A549 (cell line): ENCODE results near the gene PMPCA. TPM values are rescaled to one million over a fixed set of nuclear protein-coding genes. Genes with fewer than 3 reads are reported as not detected.
A peak's percentile ranks its signal among the peaks of the same experiment; 100 is the strongest.

ENCODE experiments used
- ATAC-seq, 2 experiments: fragments of 200-7000 bp in 1 of 2; fragments of >200 bp in 1 of 2; cut with Nextera tagmentation in 1 of 2; cut with Tn5 transposase in 1 of 2; 3 replicates each; pipeline versions ENCODE4 v1.8.0 to v1.9.1; 2018 to 2020; ENCODE audit warnings: mild to moderate bottlenecking in 1 of 2, moderate library complexity in 1 of 2
- CTCF ChIA-PET: fragments of 300-600 bp; sonication (Branson Sonifier 250); formaldehyde crosslinking; extraction: SDS; loops from one replicate; lab custom pipeline; 2021; ENCODE audit warnings: antibody characterized with exemption, inconsistent platforms; lab: Yijun Ruan, JAX
- POLR2A ChIA-PET: fragments of 350-600 bp; formaldehyde crosslinking; extraction: SDS; loops from one replicate; lab custom pipeline; 2021; ENCODE audit warnings: antibody characterized with exemption, inconsistent platforms; lab: Yijun Ruan, JAX
- DNase-seq, 2 experiments: peaks; one replicate each; pipeline versions ENCODE4 v3.0.0 to v3.0.0-alpha.2; 2011 to 2016; ENCODE audit warnings: low read depth in 1 of 2, low spot score in 1 of 2
- FAIRE-seq: peaks from 2 replicates; lab custom pipeline; 2011; peaks lifted over from hg19 to GRCh38; lab: Jason Lieb, UNC
- H3K27ac ChIP-seq, 2 experiments: fragments of >200 bp; sonication (Bioruptor Twin); formaldehyde crosslinking; 3 replicates each; pipeline ENCODE4 v1.5.1; 2016 to 2017
- H3K4me1 ChIP-seq: fragments of >200 bp; sonication (Bioruptor Twin); formaldehyde crosslinking; 3 replicates; pipeline ENCODE4 v1.6.1; 2016
- H3K4me2 ChIP-seq: fragments of >200 bp; sonication (Bioruptor Twin); formaldehyde crosslinking; 3 replicates; pipeline ENCODE4 v1.6.1; 2016
- H3K4me3 ChIP-seq: fragments of >200 bp; sonication (Bioruptor Twin); formaldehyde crosslinking; 3 replicates; pipeline ENCODE4 v1.5.1; 2016
- H3K9me3 ChIP-seq: fragments of >200 bp; sonication (Bioruptor Twin); formaldehyde crosslinking; 3 replicates; pipeline ENCODE4 v1.6.1; 2016
- CEBPB ChIP-seq, 2 experiments: fragments of >200 bp in 1 of 2; sonication (Bioruptor Twin) in 1 of 2; formaldehyde crosslinking in 1 of 2; IDR thresholded peaks; 2 replicates each; pipeline ENCODE4 v1.6.1; 2012 to 2016
- EHMT2 ChIP-seq: fragments of 200-600 bp; sonication (generic); IDR thresholded peaks from 2 replicates; pipeline ENCODE4 v1.6.1; 2016; ENCODE audit warnings: antibody characterized with exemption, low read depth, mild to moderate bottlenecking, moderate library complexity
- ESRRA ChIP-seq: fragments of 150-350 bp; IDR thresholded peaks from 2 replicates; pipeline ENCODE4 v1.6.1; 2014; ENCODE audit warnings: mild to moderate bottlenecking, low read length, borderline replicate concordance
- FOSL2 ChIP-seq, 2 experiments: fragments of 450-650 bp in 1 of 2; fragments of >200 bp in 1 of 2; sonication (Bioruptor Twin) in 1 of 2; formaldehyde crosslinking; IDR thresholded peaks; 2 replicates each; pipeline versions ENCODE4 v1.5.0 to v1.6.1; 2016 to 2020; ENCODE audit warnings: mild to moderate bottlenecking in 1 of 2, moderate library complexity in 1 of 2
- GATA3 ChIP-seq: IDR thresholded peaks from 2 replicates; pipeline ENCODE4 v1.6.1; 2012; ENCODE audit warnings: borderline replicate concordance
- HDAC2 ChIP-seq: fragments of 200-600 bp; sonication (generic); IDR thresholded peaks from 2 replicates; pipeline ENCODE4 v1.6.1; 2016
- JUN ChIP-seq, 2 experiments: fragments of >200 bp; sonication (Bioruptor Twin); formaldehyde crosslinking; IDR thresholded peaks; 2 replicates in 1 of 2; 3 replicates in 1 of 2; pipeline ENCODE4 v1.6.1; 2016 to 2017
- KDM5A ChIP-seq: fragments of 200-600 bp; sonication (generic); IDR thresholded peaks from 2 replicates; pipeline ENCODE4 v1.6.1; 2016; ENCODE audit warnings: antibody characterized with exemption, mild to moderate bottlenecking
- MAFK ChIP-seq: fragments of 450-650 bp; IDR thresholded peaks from 2 replicates; pipeline ENCODE4 v1.6.1; 2014; ENCODE audit not compliant: partially characterized antibody
- MAZ ChIP-seq: fragments of 150-350 bp; IDR thresholded peaks from 2 replicates; pipeline ENCODE4 v1.6.1; 2014; ENCODE audit warnings: antibody characterized with exemption, low read depth, low read length, borderline replicate concordance
- PHF8 ChIP-seq: fragments of 200-600 bp; sonication (generic); IDR thresholded peaks from 2 replicates; pipeline ENCODE4 v1.6.1; 2016; ENCODE audit warnings: low read depth, mild to moderate bottlenecking, antibody characterized with exemption, moderate library complexity, borderline replicate concordance
- POLR2A ChIP-seq: IDR thresholded peaks from 2 replicates; pipeline ENCODE4 v1.6.1; 2012; ENCODE audit warnings: mild to moderate bottlenecking, low read length
- RFX5 ChIP-seq: fragments of 450-650 bp; IDR thresholded peaks from 2 replicates; pipeline ENCODE4 v1.7.1; 2014; ENCODE audit warnings: antibody characterized with exemption, mild to moderate bottlenecking, moderate library complexity
- TP53 ChIP-seq: fragments of 250-450 bp; sonication (Bioruptor Pico); IDR thresholded peaks from 2 replicates; pipeline ENCODE4 v1.5.0; 2021; ENCODE audit warnings: mild to moderate bottlenecking, moderate library complexity
- ZC3H11A ChIP-seq: fragments of 450-650 bp; IDR thresholded peaks from 2 replicates; pipeline ENCODE4 v1.6.1; 2014; ENCODE audit warnings: antibody characterized with exemption, mild to moderate bottlenecking
- ZNF302 ChIP-seq: fragments of 250-450 bp; sonication (Bioruptor Pico); IDR thresholded peaks from 2 replicates; pipeline ENCODE4 v1.9.0; 2021; ENCODE audit warnings: inconsistent platforms, mild to moderate bottlenecking, moderate library complexity
- ZSCAN20 ChIP-seq: fragments of 250-450 bp; sonication (Bioruptor Pico); IDR thresholded peaks from 2 replicates; pipeline ENCODE4 v1.8.0; 2022; ENCODE audit warnings: mild to moderate bottlenecking, moderate library complexity
- WGBS: methylation state at CpG from one replicate; pipeline ENCODE4 v1.1.6; 2017; ENCODE audit errors: missing lambda C conversion rate; 5-methylcytosine and 5-hydroxymethylcytosine counted together
- polyA plus RNA-seq, 4 experiments: library from polyadenylated mRNA; depleted of rRNA in 3 of 4; stranded (reverse); fragments of >200 nt; fragmentation: RNase III in 1 of 4; extraction: RNeasy Plus Mini Kit Qiagen cat#74134 plus additional on column Dnase treatment in 1 of 4; gene quantifications; 2 replicates in 3 of 4; 3 replicates in 1 of 4; pipeline ENCODE4 v1.2.3, GENCODE V29; 2011 to 2017
- TF ChIP-seq, protein P1 (sequence below): fragments of >200 bp; sonication (Bioruptor Twin); formaldehyde crosslinking; IDR thresholded peaks from 3 replicates; pipeline ENCODE4 v1.5.1; 2016
- TF ChIP-seq, protein P2 (sequence below): fragments of >200 bp; sonication (Bioruptor Twin); formaldehyde crosslinking; IDR thresholded peaks from 2 replicates; pipeline ENCODE4 v1.6.1; 2016
- TF ChIP-seq, protein P3 (sequence below): IDR thresholded peaks from 2 replicates; pipeline ENCODE4 v1.6.1; 2012
- TF ChIP-seq, protein P4 (sequence below): fragments of >200 bp; sonication (Bioruptor Twin); formaldehyde crosslinking; IDR thresholded peaks from 3 replicates; pipeline ENCODE4 v1.6.1; 2016

The PMPCA gene
- polyA plus RNA-seq, 2 of the 4 experiments (the other 2 are of a cell fraction): 71.1 to 89.2 TPM

DNA sequence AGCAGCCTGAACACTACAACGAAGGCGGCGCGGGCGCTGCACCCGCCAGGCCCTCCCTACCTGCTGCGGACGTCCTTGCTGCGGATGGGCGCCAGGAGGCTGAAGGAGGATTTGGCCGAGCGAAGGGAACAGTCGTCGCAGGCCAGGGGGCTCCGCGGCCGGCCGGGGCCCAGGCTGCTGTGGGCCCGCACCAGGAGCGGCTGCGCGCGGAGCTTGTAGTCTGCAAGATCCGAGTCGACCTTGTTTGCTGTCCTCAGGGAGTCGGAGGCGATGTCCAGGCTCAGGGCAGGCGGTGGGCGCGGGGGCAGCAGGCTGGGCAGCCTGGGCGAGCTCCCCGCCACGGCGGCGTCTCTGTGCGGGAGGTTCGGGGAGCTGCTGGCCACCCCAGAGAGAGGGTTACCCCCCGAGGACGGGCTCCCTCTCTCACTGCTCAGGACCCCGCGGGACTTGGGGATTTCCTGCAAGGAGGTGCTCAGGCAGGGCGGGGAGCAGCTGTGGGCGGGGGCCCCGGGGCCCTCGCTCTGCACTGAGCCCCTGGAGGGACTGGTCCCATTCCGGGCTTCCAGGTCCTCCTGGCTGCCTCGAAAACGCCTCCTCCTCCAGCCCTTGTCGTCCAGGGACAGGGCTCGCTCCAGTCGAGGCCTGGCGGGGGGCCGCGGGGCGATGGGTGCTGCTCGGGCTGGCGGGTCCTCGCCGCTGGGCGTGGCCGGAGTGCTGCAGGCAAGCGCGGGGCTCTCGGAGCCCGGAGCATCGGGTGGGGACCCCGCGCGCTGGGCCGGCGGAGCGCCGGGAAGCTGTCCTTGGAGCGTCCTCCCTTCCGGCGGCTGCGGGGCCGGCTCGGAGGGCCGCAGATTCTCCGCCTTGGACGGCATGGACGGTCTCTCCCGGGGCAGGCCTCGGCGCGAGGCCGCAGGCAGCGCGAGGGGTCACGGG lies 28.4 kb downstream of the PMPCA start:
- FAIRE-seq (no peak), ATAC-seq (peak; percentile 51 to 70), DNase-seq (peak; percentile 25 to 29)
- peak overlapping the region; percentile 76 for H3K4me2 ChIP-seq
- ChIA-PET CTCF (interaction anchor here (0.9 to 4.2 kb wide), 12 partner anchors 9 to 75 kb away, joined by 3 to 30 read pairs (median 6); partner anchors contain the start of gene DNLZ), POLR2A (interaction anchor here (0.6 kb wide), 1 partner anchor 345 kb away, joined by 3 read pairs; no protein-coding TSS in a partner anchor)
- peak overlapping the region; percentile 91 to 99 for H3K27ac ChIP-seq
- peak overlapping the region; percentile 86 for H3K4me3 ChIP-seq
- TF ChIP-seq PHF8 (peak; percentile 68; the same call in 1 of the 2 replicates), HDAC2 (no peak)
- peaks cover 17% of the 10 kb centered on the region for H3K4me1 ChIP-seq
- H3K9me3 ChIP-seq: no peaks in the 10 kb centered on the region
- WGBS: 0% methylated on average over 10 of the region's 91 CpGs

DNA sequence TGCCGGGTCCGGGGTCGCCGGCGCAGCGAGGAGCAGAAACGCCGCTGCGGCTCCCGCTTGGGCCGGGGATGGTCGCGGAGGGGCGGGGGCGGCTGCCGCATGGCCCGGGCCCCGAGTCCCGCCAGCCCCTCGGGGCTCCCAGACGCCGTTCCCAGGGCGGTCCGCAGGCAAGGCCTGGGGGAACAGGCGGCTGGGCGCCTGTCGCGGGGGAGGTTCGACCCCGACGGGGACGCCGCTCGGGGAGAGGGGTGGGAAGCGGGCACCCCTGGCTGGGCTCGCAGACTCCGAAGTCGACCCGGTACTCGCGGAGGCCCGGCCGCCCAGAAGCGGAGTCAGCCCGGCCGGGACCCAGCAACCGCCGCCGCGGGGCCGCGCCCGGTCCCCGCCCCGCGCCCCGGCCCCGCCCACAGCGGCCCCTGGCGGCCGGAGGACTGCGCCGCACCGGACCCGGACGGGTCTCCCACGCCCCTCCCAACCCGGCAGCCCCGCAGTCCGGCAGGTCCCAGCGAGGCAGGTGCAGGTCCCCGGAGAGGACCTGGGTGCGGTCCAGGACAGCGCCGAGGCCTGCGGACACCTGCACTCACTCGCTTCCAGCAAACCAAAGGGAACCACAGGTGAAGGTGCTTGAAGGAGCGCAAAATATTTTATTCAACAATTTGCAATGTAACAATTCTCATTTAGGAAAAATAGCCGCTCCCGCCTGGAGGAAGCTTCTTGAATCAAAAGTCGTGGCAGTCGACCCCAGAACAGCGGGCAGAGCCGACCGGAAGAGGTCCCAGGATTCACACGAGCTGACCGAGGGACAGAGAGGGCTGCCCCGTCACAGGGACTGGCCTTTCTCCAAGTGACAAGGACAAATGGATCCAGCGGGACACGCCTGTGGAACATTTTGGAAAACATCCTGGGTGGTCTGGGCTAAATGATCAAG lies 29.3 kb downstream of the PMPCA start, which contains the start of gene INPP5E:
Gene INPP5E, minus strand, starts transcription at position 365 of the 928 bp plus-strand sequence. CDS start 426 bp downstream, outside the sequence.
- FAIRE-seq (no peak), ATAC-seq (peak; percentile 82), DNase-seq (peak; percentile 79 to 81)
- CTCF ChIA-PET: interaction anchor here (0.6 to 4.2 kb wide), 24 partner anchors 10 to 259 kb away, joined by 3 to 30 read pairs (median 4); no protein-coding TSS in a partner anchor
- Histone ChIP-seq H3K4me1 (peaks cover 17% of the 10 kb centered on the region), H3K4me3 (peak within 1 kb of the TSS; percentile 86), H3K9me3 (no peaks in the 10 kb centered on the region)
- WGBS: 38% methylated on average over 18 of the region's 90 CpGs
- TF ChIP-seq, protein P1, sequence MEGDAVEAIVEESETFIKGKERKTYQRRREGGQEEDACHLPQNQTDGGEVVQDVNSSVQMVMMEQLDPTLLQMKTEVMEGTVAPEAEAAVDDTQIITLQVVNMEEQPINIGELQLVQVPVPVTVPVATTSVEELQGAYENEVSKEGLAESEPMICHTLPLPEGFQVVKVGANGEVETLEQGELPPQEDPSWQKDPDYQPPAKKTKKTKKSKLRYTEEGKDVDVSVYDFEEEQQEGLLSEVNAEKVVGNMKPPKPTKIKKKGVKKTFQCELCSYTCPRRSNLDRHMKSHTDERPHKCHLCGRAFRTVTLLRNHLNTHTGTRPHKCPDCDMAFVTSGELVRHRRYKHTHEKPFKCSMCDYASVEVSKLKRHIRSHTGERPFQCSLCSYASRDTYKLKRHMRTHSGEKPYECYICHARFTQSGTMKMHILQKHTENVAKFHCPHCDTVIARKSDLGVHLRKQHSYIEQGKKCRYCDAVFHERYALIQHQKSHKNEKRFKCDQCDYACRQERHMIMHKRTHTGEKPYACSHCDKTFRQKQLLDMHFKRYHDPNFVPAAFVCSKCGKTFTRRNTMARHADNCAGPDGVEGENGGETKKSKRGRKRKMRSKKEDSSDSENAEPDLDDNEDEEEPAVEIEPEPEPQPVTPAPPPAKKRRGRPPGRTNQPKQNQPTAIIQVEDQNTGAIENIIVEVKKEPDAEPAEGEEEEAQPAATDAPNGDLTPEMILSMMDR: peak; percentile 87
- TF ChIP-seq KDM5A: no peak
- peak; percentile 59 for TF ChIP-seq POLR2A
- TF ChIP-seq ZC3H11A: no peak
- no peak for TF ChIP-seq FOSL2 (IDR thresholded peaks at IDR 0.05)
- no peak for TF ChIP-seq FOSL2 (CRISPR knock-in tag; IDR thresholded peaks at IDR 0.05)
- TF ChIP-seq PHF8: peak; percentile 57; the same call in 1 of the 2 replicates
- TF ChIP-seq, protein P2, sequence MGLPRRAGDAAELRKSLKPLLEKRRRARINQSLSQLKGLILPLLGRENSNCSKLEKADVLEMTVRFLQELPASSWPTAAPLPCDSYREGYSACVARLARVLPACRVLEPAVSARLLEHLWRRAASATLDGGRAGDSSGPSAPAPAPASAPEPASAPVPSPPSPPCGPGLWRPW: no peak
- no peak for TF ChIP-seq CEBPB (IDR thresholded peaks at IDR 0.05)
- TF ChIP-seq ZSCAN20: no peak
- TF ChIP-seq GATA3: no peak
- TF ChIP-seq ZNF302 (CRISPR knock-in tag): no peak
- TF ChIP-seq MAFK: no peak
- peak; percentile 60 to 97; a peak in 3 of 5 replicates for TF ChIP-seq JUN (IDR thresholded peaks at IDR 0.05)
- TF ChIP-seq ESRRA: no peak
- TF ChIP-seq, protein P3, sequence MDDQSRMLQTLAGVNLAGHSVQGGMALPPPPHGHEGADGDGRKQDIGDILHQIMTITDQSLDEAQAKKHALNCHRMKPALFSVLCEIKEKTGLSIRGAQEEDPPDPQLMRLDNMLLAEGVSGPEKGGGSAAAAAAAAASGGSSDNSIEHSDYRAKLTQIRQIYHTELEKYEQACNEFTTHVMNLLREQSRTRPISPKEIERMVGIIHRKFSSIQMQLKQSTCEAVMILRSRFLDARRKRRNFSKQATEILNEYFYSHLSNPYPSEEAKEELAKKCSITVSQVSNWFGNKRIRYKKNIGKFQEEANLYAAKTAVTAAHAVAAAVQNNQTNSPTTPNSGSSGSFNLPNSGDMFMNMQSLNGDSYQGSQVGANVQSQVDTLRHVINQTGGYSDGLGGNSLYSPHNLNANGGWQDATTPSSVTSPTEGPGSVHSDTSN: 0 out of 2 replicates have a peak, but pooled peaks have one; percentile 16
- TF ChIP-seq EHMT2: no peak
- TF ChIP-seq, protein P4, sequence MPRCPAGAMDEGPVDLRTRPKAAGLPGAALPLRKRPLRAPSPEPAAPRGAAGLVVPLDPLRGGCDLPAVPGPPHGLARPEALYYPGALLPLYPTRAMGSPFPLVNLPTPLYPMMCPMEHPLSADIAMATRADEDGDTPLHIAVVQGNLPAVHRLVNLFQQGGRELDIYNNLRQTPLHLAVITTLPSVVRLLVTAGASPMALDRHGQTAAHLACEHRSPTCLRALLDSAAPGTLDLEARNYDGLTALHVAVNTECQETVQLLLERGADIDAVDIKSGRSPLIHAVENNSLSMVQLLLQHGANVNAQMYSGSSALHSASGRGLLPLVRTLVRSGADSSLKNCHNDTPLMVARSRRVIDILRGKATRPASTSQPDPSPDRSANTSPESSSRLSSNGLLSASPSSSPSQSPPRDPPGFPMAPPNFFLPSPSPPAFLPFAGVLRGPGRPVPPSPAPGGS: peak; percentile 87; the same call in 2 of the 3 replicates
- no peak for TF ChIP-seq TP53 (CRISPR knock-in tag)
- TF ChIP-seq MAZ: no peak
- no peak for TF ChIP-seq RFX5
- TF ChIP-seq, all 56 proteins: peak for 6
- peak within 1 kb of the TSS; percentile 76 for H3K4me2 ChIP-seq
- H3K27ac ChIP-seq: peak within 1 kb of the TSS; percentile 91 to 99
- POLR2A ChIA-PET: interaction anchor here (0.6 kb wide), 1 partner anchor 346 kb away, joined by 3 read pairs; no protein-coding TSS in a partner anchor
